Omental fat pad (tissue), 4 donors: ENCODE measurements around the gene NKX6-2. TPM values are rescaled to one million over a fixed set of nuclear protein-coding genes. Genes with fewer than 3 reads are reported as not detected.

Experiments
- ATAC-seq: fragments of 150-250 bp; one replicate; pipeline ENCODE4 v1.9.1; 2016; ENCODE audit warnings: mild to moderate bottlenecking, moderate library complexity; ENCODE audit not compliant: low FRiP score
- DNase-seq: peaks from one replicate; pipeline ENCODE4 v3.0.0-alpha.2; 2019; ENCODE audit warnings: low spot score
- total RNA-seq, 4 donors: library from RNA; depleted of rRNA; stranded (reverse); fragments of >200 nt; gene quantifications; one replicate each; pipeline ENCODE4 v1.1.0, GENCODE V29; 2016
- TF ChIP-seq, protein P1 (sequence below), 3 donors: fragments of 450-650 bp; IDR thresholded peaks; one replicate each; pipeline ENCODE4 v1.5.1; 2016 to 2017; ENCODE audit warnings: antibody characterized with exemption in 3 of 3, mild to moderate bottlenecking in 3 of 3, moderate library complexity in 2 of 3

Gene NKX6-2
- total RNA-seq, 4 donors from 2014 or later: not detected

DNA sequence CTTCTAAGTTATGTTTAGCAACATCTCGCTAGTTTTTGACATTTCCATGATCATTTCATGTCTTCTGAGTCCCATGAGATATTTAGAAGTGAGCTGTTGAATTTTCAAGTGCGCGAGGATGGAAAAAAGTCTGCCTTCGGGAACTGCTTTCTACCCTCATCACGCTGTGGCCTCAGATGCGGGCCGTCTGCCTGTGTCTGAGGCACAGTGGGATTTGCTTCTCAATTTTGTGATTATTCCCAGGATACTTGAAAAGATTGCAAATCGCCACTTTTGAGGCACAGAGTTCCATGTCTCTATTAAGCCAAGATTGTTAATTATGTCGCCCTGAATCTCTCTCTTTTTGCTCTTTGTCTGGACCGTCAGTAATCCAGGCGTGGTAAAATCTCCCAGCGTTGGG lies 30.8 kb upstream of the NKX6-2 start:
- TF ChIP-seq, protein P1, sequence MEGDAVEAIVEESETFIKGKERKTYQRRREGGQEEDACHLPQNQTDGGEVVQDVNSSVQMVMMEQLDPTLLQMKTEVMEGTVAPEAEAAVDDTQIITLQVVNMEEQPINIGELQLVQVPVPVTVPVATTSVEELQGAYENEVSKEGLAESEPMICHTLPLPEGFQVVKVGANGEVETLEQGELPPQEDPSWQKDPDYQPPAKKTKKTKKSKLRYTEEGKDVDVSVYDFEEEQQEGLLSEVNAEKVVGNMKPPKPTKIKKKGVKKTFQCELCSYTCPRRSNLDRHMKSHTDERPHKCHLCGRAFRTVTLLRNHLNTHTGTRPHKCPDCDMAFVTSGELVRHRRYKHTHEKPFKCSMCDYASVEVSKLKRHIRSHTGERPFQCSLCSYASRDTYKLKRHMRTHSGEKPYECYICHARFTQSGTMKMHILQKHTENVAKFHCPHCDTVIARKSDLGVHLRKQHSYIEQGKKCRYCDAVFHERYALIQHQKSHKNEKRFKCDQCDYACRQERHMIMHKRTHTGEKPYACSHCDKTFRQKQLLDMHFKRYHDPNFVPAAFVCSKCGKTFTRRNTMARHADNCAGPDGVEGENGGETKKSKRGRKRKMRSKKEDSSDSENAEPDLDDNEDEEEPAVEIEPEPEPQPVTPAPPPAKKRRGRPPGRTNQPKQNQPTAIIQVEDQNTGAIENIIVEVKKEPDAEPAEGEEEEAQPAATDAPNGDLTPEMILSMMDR (IDR thresholded peaks at IDR 0.05): no peak
- DNase-seq (no peak), ATAC-seq (no peak)

DNA sequence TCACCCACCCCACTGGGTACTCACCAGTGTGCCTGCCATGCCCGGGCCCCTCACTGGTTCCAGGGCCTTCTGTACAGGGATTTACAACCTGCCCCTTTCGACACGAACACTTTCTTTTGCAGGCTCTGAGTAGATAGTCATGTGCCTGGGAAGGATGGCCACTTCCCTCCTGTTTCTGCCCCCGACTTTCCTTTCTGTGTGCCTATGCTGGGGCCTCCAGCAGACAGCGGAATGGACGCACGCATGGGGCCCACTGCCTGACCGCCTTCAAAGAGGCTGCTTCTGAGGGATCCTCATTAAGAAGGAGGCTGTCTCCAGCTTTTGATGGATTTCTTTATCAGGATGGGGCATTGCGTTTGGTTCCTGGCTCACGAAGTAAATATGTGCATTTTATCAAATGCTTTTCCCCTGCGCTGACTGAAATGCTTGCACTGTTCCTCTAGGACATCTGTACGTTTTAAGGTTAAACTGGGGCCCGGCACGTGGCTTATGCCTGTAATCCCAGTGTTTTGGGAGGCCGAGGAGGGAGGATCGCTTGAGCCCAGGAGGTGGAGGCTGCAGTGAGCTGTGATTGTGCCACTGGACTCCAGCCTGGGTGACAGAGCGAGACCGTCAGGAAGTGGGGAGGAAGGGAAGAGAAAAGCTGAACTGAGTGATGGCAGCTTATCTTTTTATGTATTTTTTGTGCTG lies 29.4 kb upstream of the NKX6-2 start:
- TF ChIP-seq, protein P1 (IDR thresholded peaks at IDR 0.05): no peak

GRCh38 chr10:132814469-132814856 lies 28.5 kb upstream of the NKX6-2 start:
- ATAC-seq (no peak), DNase-seq (no peak)
- TF ChIP-seq, protein P1 (IDR thresholded peaks at IDR 0.05): no peak

More for the DNA sequence above, 29.4 kb upstream of the NKX6-2 start:
- DNase-seq: no peak
- ATAC-seq: no peak

DNA sequence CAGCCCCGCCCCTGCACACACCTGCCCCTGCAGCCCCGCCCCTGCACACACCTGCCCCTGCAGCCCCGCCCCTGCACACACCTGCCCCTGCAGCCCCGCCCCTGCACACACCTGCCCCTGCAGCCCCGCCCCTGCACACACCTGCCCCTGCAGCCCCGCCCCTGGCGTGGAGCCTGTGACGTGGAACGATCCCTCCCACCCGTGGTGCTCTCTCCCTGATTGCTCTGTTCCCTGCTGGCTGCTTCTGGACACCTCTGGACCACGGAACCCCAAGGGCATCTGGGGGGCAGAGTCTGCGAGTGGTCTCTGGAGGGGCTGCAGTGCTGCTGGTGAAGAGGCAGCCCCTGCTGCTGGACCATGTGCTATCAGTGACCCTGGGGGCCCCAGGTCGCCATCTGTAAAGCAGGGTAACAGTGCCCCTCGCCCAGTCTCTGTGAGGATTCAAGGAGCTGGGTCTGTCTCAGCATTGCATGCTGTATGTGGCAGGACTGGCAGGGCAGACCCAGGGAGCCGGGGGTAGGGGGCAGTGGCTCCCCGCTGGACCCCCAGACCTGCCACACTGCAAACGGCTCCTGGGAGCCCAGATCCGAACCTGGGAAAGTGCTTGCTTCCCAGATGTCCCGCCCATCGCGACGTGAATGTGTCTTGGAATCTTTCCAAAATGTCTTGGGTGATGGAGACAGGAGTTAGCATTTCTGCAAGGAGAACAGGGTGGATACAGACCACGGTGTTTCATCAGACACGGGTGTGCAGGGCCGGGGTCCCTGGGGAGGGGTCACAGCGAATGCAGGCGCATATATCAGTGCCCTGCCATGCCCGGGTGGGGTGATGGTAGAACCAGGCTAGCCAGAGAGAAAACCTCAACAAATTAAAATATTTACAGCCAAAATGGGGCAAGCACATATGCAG lies 27.9 kb upstream of the NKX6-2 start:
- ATAC-seq (no peak), DNase-seq (no peak)
- TF ChIP-seq, protein P1 (IDR thresholded peaks at IDR 0.05): no peak

DNA sequence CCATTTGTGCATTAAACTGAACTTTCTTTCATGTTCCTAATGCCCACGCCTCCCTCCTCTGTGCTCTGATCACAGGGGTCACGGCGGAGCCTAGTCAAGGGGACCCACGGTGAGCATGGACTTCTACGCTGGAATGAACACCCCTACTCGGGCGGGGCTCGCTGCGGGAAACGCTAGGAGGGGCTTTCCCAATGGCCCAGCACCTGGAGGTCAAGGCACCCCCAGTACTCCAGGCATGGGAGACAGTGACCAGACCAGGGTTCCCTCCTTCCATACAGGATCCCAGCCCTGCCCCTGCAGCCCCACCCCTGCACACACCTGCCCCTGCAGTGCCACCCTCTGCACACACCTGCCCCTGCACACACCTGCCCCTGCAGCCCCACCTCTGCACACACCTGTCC lies 27.1 kb upstream of the NKX6-2 start:
- ATAC-seq (no peak), DNase-seq (no peak)
- TF ChIP-seq, protein P1 (IDR thresholded peaks at IDR 0.05): no peak

- DNase-seq: no peak
- ATAC-seq: no peak
- TF ChIP-seq, protein P1 (IDR thresholded peaks at IDR 0.05): no peak
These were observed 26.6 kb upstream of the NKX6-2 start for GRCh38 chr10:132812520-132812919.
